BJ (cell line): ENCODE results near the gene MRPL2. TPM values are rescaled to one million over a fixed set of nuclear protein-coding genes. Genes with fewer than 3 reads are reported as not detected.
"Not testable (repeated sequence)": the region's sequence is repeated elsewhere in the genome, so short reads cannot be mapped to it uniquely, and the experiment has no call there.

ENCODE experiments used
- CTCF ChIA-PET: fragments of 350-600 bp; formaldehyde crosslinking; extraction: SDS; loops from one replicate; lab custom pipeline; 2021; ENCODE audit warnings: antibody characterized with exemption, inconsistent platforms; lab: Yijun Ruan, JAX
- POLR2A ChIA-PET: fragments of 300-600 bp; sonication (Branson Sonifier 250); formaldehyde crosslinking; extraction: SDS; loops from one replicate; lab custom pipeline; 2021; ENCODE audit warnings: antibody characterized with exemption; lab: Charles Lee
- DNase-seq: peaks from one replicate; pipeline ENCODE4 v3.0.0-alpha.2; 2011; ENCODE audit warnings: low read depth
- H3K27me3 ChIP-seq: 2 replicates; pipeline ENCODE4 v1.6.0; 2011; ENCODE audit warnings: low read length; ENCODE audit not compliant: control insufficient read depth, insufficient read depth
- H3K36me3 ChIP-seq: 2 replicates; pipeline ENCODE4 v1.5.1; 2011; ENCODE audit warnings: low read length; ENCODE audit not compliant: control insufficient read depth, insufficient read depth
- H3K4me3 ChIP-seq: 2 replicates; pipeline ENCODE4 v1.5.1; 2011; ENCODE audit warnings: low read depth, mild to moderate bottlenecking, control low read depth, low read length
- polyA plus RNA-seq: library from polyadenylated mRNA; depleted of rRNA; stranded (reverse); fragments of >200 nt; gene quantifications from 2 replicates; pipeline ENCODE4 v1.2.3, GENCODE V29; 2011
- TF ChIP-seq, protein P1 (sequence below): IDR thresholded peaks from 2 replicates; pipeline ENCODE4 v1.5.1; 2011; ENCODE audit warnings: low read depth, mild to moderate bottlenecking, control low read depth, inconsistent platforms, low read length, moderate library complexity; ENCODE audit not compliant: insufficient read depth

The MRPL2 gene
- polyA plus RNA-seq, 1 experiment = 22.8 TPM

DNA sequence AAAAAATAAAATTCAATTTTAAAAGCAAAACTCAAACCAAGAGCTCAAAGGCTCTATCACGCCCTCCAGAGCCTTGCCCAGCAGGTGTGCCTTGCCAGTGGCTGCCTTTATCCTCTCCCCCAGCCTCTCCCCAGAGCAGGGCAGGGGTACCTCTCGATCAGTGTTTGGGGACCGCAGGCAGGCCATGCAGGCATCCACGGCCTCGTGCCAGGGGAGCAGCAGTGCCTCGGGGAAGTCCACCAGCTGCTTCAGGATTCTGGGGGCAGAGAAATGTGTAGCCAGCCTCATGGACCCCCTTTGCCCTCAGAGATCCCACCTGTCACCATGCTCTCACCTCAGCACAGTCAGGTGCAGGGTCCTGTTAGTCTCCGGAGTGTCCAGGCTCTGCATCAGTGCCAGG lies 11.2 kb downstream of the MRPL2 start:
- Histone ChIP-seq H3K27me3 (no peaks in the 10 kb centered on the region), H3K36me3 (peaks cover 42% of the 10 kb centered on the region), H3K4me3 (no peak overlapping the region)
- no peak for DNase-seq
- CTCF ChIA-PET = interaction anchor here (0.6 to 1.3 kb wide), 2 partner anchors 21 to 272 kb away, joined by 3 to 5 read pairs; no protein-coding TSS in a partner anchor
- TF ChIP-seq, protein P1, sequence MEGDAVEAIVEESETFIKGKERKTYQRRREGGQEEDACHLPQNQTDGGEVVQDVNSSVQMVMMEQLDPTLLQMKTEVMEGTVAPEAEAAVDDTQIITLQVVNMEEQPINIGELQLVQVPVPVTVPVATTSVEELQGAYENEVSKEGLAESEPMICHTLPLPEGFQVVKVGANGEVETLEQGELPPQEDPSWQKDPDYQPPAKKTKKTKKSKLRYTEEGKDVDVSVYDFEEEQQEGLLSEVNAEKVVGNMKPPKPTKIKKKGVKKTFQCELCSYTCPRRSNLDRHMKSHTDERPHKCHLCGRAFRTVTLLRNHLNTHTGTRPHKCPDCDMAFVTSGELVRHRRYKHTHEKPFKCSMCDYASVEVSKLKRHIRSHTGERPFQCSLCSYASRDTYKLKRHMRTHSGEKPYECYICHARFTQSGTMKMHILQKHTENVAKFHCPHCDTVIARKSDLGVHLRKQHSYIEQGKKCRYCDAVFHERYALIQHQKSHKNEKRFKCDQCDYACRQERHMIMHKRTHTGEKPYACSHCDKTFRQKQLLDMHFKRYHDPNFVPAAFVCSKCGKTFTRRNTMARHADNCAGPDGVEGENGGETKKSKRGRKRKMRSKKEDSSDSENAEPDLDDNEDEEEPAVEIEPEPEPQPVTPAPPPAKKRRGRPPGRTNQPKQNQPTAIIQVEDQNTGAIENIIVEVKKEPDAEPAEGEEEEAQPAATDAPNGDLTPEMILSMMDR = no peak
- POLR2A ChIA-PET = no interaction called here

GRCh38 chr6:43045371-43045930 lies 13.8 kb downstream of the MRPL2 start:
- ChIA-PET CTCF (interaction anchor here (0.6 to 1.3 kb wide), 2 partner anchors 9 to 143 kb away, joined by 3 to 4 read pairs; no protein-coding TSS in a partner anchor), POLR2A (interaction anchor here (1.2 kb wide), 1 partner anchor 8 kb away, joined by 4 read pairs; the partner anchor contains the start of gene CUL7)
- Histone ChIP-seq H3K4me3 (no peak overlapping the region), H3K36me3 (peaks cover 50% of the 10 kb centered on the region), H3K27me3 (no peaks in the 10 kb centered on the region)
- no peak for DNase-seq
- TF ChIP-seq, protein P1 = no peak

DNA sequence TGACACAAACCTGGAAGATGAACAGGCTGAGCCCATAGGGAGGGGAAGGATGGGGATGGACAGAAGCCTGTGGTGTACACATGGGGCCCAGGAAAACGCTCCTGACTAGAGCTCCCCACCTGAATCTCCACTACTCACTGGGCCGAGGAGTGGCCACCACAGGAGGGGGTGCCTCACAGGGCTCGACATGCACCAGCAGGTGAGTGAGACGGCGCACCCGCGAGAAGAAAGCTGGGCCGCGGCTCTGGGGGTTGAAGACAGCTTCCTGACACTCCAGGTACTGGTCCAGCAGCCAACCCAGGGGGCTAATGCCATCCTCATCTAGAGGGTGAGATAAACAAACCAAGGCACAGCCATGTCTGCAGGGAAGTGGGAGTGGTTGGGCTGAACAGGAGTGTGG lies 15.9 kb downstream of the MRPL2 start:
- Histone ChIP-seq H3K36me3 (peaks cover 50% of the 10 kb centered on the region), H3K27me3 (no peaks in the 10 kb centered on the region), H3K4me3 (no peak overlapping the region)
- DNase-seq = no peak
- POLR2A ChIA-PET = no interaction called here
- TF ChIP-seq, protein P1 = no peak
- CTCF ChIA-PET = no interaction called here

DNA sequence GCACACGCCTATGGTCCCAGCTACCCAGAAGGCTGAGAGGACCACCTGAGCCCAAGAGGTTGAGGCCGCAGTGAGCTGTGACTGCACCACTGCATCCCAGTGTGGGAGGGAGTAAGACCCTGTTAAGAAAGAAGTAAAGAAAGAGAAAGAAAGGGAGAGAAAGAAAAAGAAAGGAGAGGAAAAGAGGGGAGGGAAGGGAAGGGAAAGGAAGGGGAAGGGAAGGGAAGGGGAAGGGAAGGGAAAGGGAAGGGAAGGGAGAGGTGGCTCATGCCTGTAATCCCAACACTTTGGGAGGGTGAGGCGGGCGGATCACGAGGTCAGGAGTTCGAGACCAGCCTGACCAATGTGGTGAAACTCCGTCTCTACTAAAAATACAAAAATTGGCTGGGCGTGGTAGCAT lies 17.8 kb downstream of the MRPL2 start:
- POLR2A ChIA-PET = interaction anchor here (0.6 kb wide), 1 partner anchor 18 kb away, joined by 4 read pairs; the partner anchor contains the start of genes KLC4 and MRPL2
- peaks cover 50% of the 10 kb centered on the region for H3K36me3 ChIP-seq
- DNase-seq, H3K27me3 ChIP-seq, H3K4me3 ChIP-seq: not testable (repeated sequence)
- CTCF ChIA-PET = interaction anchor here (1.2 kb wide), 1 partner anchor 140 kb away, joined by 3 read pairs; no protein-coding TSS in a partner anchor

- ChIA-PET CTCF (interaction anchor here (0.8 kb wide), 1 partner anchor 650 kb away, joined by 3 read pairs; no protein-coding TSS in a partner anchor), POLR2A (no interaction called here)
- TF ChIP-seq, protein P1 = no peak
- no peak for DNase-seq
- H3K27me3 ChIP-seq = no peaks in the 10 kb centered on the region
- peaks cover 44% of the 10 kb centered on the region for H3K36me3 ChIP-seq
- no peak overlapping the region for H3K4me3 ChIP-seq
These were observed 18.5 kb downstream of the MRPL2 start for GRCh38 chr6:43040542-43041257.
